Astrocyte (in vitro differentiated cells and primary cell): ENCODE results near the gene RARB. TPM values are rescaled to one million over a fixed set of nuclear protein-coding genes. Genes with fewer than 3 reads are reported as not detected.

Experiments used
- DNase-seq: peaks from one replicate; pipeline ENCODE4 v3.0.0-alpha.2; 2010; ENCODE audit warnings: low read depth
- FAIRE-seq: peaks from 2 replicates; lab custom pipeline; 2011; peaks lifted over from hg19 to GRCh38; lab: Jason Lieb, UNC
- H2AFZ ChIP-seq: 2 replicates; pipeline ENCODE4 v1.6.0; 2012; ENCODE audit warnings: low read depth, low read length, inconsistent platforms
- H3K27ac ChIP-seq: 2 replicates; pipeline ENCODE4 v1.5.1; 2011; ENCODE audit warnings: low read depth, low read length, inconsistent platforms
- H3K27me3 ChIP-seq: 2 replicates; pipeline ENCODE4 v1.6.0; 2011; ENCODE audit warnings: low read length, inconsistent platforms; ENCODE audit not compliant: insufficient read depth
- H3K36me3 ChIP-seq: 2 replicates; pipeline ENCODE4 v1.5.1; 2011; ENCODE audit warnings: low read length, inconsistent platforms; ENCODE audit not compliant: insufficient read depth
- H3K4me1 ChIP-seq: 2 replicates; pipeline ENCODE4 v1.5.1; 2011; ENCODE audit warnings: low read length, inconsistent platforms; ENCODE audit not compliant: insufficient read depth
- H3K4me2 ChIP-seq: 2 replicates; pipeline ENCODE4 v1.6.0; 2012; ENCODE audit warnings: low read length, inconsistent platforms
- H3K4me3 ChIP-seq: 2 replicates; pipeline ENCODE4 v1.5.1; 2011; ENCODE audit warnings: low read depth, mild to moderate bottlenecking, low read length, inconsistent platforms; ENCODE audit not compliant: insufficient read depth
- H3K79me2 ChIP-seq: 2 replicates; pipeline ENCODE4 v1.6.0; 2012; ENCODE audit warnings: mild to moderate bottlenecking, low read length, inconsistent platforms; ENCODE audit not compliant: insufficient read depth
- H3K9ac ChIP-seq: 2 replicates; pipeline ENCODE4 v1.6.0; 2012; ENCODE audit warnings: mild to moderate bottlenecking, low read length, inconsistent platforms
- H3K9me3 ChIP-seq: 2 replicates; pipeline ENCODE4 v1.5.1; 2012; ENCODE audit warnings: low read depth, mild to moderate bottlenecking, low read length, inconsistent platforms; ENCODE audit not compliant: insufficient read depth
- H4K20me1 ChIP-seq: 2 replicates; pipeline ENCODE4 v1.6.0; 2012; ENCODE audit warnings: low read length, inconsistent platforms; ENCODE audit not compliant: insufficient read depth
- H3K27ac Mint-ChIP-seq: one replicate; pipeline ENCODE4 v1.8.0; 2021; ENCODE audit warnings: mild to moderate bottlenecking, mixed read lengths; ENCODE audit not compliant: unreplicated experiment
- H3K27me3 Mint-ChIP-seq: one replicate; pipeline ENCODE4 v1.8.0; 2021; ENCODE audit warnings: low read depth, mixed read lengths; ENCODE audit not compliant: unreplicated experiment
- H3K36me3 Mint-ChIP-seq: one replicate; pipeline ENCODE4 v1.8.0; 2021; ENCODE audit warnings: low read depth, mixed read lengths; ENCODE audit not compliant: unreplicated experiment
- H3K4me1 Mint-ChIP-seq: one replicate; pipeline ENCODE4 v1.8.0; 2021; ENCODE audit warnings: low read depth, mixed read lengths; ENCODE audit not compliant: unreplicated experiment
- H3K4me3 Mint-ChIP-seq: one replicate; pipeline ENCODE4 v1.8.0; 2021; ENCODE audit warnings: mild to moderate bottlenecking, moderate library complexity, mixed read lengths; ENCODE audit not compliant: unreplicated experiment
- H3K9me3 Mint-ChIP-seq: one replicate; pipeline ENCODE4 v1.8.0; 2021; ENCODE audit warnings: mild to moderate bottlenecking, mixed read lengths; ENCODE audit not compliant: unreplicated experiment
- EZH2 ChIP-seq: IDR thresholded peaks from 2 replicates; pipeline ENCODE4 v1.6.1; 2012; ENCODE audit warnings: mild to moderate bottlenecking, low read length, inconsistent platforms; ENCODE audit not compliant: insufficient read depth
- total RNA-seq: library from RNA; stranded (reverse); gene quantifications from 2 replicates; pipeline ENCODE4 v1.2.1, GENCODE V29; 2021
- TF ChIP-seq, protein P1 (sequence below): IDR thresholded peaks from 2 replicates; pipeline ENCODE4 v1.5.1; 2011; ENCODE audit warnings: low read depth, mild to moderate bottlenecking, inconsistent platforms, low read length, moderate library complexity; ENCODE audit not compliant: insufficient read depth

Gene RARB
- total RNA-seq, 1 donor from 2014 or later, result 0.27 TPM

DNA sequence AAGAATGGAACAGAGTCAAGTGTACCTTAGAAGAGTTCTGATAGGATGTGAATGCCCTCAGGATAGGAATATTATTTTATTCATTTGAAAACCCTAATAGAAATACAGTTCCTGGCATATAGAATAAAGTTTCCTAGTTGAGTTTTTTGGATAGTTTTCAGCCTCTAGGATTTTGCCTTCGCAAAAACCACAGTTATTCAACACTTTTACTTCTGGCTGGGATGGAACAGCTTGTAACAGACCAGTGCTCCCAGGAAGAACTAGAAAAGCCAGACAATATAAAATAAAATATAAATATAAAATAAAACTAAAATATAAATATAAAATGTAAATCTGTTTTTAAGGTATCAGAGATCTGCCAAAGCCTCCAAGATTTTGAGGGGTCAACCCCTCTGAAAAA lies 27.5 kb upstream of the RARB start:
- no peak overlapping the region for H3K9ac ChIP-seq
- no peak overlapping the region for H3K27ac Mint-ChIP-seq
- no peaks in the 10 kb centered on the region for H3K9me3 ChIP-seq
- TF ChIP-seq, protein P1, sequence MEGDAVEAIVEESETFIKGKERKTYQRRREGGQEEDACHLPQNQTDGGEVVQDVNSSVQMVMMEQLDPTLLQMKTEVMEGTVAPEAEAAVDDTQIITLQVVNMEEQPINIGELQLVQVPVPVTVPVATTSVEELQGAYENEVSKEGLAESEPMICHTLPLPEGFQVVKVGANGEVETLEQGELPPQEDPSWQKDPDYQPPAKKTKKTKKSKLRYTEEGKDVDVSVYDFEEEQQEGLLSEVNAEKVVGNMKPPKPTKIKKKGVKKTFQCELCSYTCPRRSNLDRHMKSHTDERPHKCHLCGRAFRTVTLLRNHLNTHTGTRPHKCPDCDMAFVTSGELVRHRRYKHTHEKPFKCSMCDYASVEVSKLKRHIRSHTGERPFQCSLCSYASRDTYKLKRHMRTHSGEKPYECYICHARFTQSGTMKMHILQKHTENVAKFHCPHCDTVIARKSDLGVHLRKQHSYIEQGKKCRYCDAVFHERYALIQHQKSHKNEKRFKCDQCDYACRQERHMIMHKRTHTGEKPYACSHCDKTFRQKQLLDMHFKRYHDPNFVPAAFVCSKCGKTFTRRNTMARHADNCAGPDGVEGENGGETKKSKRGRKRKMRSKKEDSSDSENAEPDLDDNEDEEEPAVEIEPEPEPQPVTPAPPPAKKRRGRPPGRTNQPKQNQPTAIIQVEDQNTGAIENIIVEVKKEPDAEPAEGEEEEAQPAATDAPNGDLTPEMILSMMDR, result no peak
- TF ChIP-seq EZH2, result no peak
- no peak for DNase-seq
- H3K4me1 ChIP-seq, result no peaks in the 10 kb centered on the region
- H3K4me3 Mint-ChIP-seq, result no peak overlapping the region
- FAIRE-seq, result no peak
- no peaks in the 10 kb centered on the region for H3K27me3 ChIP-seq
- no peak overlapping the region for H2AFZ ChIP-seq
- H3K4me3 ChIP-seq, result no peak overlapping the region
- H3K27me3 Mint-ChIP-seq, result peaks cover 2% of the 10 kb centered on the region
- no peaks in the 10 kb centered on the region for H4K20me1 ChIP-seq
- no peaks in the 10 kb centered on the region for H3K4me1 Mint-ChIP-seq
- H3K4me2 ChIP-seq, result no peak overlapping the region
- no peak overlapping the region for H3K27ac ChIP-seq
- H3K9me3 Mint-ChIP-seq, result no peaks in the 10 kb centered on the region
- H3K36me3 Mint-ChIP-seq, result no peaks in the 10 kb centered on the region
- H3K79me2 ChIP-seq, result no peaks in the 10 kb centered on the region
- no peaks in the 10 kb centered on the region for H3K36me3 ChIP-seq

DNA sequence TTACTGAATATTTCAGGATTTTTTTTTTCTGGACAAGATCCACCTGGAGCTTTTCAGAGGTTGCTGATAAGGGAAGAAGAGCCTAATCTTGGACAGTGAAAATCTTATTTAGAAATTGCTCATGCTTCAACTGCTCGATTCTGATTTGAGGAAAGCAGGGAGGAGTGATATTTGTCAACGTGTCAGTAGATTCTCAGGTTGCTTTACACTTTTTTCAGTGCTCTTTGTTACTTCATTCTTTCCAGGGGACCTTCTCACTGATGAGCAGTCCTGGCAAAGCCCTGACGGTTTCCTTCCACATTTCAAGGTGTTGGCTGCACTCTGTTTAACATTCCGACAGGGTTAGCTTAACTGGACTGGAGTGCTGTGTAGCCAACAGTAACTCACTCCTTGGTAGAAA lies 24.1 kb upstream of the RARB start:
- Histone ChIP-seq H3K27me3 (no peaks in the 10 kb centered on the region), H3K27ac (no peak overlapping the region), H4K20me1 (no peaks in the 10 kb centered on the region), H2AFZ (no peak overlapping the region), H3K9me3 (no peaks in the 10 kb centered on the region), H3K4me1 (no peaks in the 10 kb centered on the region), H3K36me3 (no peaks in the 10 kb centered on the region), H3K9ac (no peak overlapping the region), H3K4me3 (no peak overlapping the region), H3K4me2 (no peak overlapping the region), H3K79me2 (no peaks in the 10 kb centered on the region)
- DNase-seq, result no peak
- H3K9me3 Mint-ChIP-seq, result peaks cover 2% of the 10 kb centered on the region
- no peaks in the 10 kb centered on the region for H3K4me1 Mint-ChIP-seq
- no peak overlapping the region for H3K4me3 Mint-ChIP-seq
- no peak overlapping the region for H3K27ac Mint-ChIP-seq
- no peak for FAIRE-seq
- H3K27me3 Mint-ChIP-seq, result peaks cover under 1% of the 10 kb centered on the region
- no peaks in the 10 kb centered on the region for H3K36me3 Mint-ChIP-seq
- no peak for TF ChIP-seq EZH2
- TF ChIP-seq, protein P1, result no peak

DNA sequence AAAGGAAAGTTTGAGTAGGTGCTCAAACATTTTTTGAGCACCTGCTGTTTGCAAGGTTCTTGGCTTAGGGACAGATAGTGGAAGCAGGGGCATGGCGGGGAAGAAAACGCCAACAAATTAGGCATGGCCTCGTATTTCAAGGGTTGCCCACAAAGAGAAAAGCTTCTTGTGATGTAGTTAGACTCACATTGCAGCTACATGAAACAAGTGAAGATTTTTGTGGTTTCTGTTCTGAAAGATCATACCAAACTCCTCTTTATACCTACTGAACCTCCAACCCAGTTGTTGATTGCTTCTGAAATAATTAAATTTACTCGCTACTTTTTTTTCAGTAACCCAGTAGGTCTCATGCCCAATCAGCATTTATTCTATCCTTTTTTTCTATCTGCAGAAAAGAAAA lies 23.5 kb upstream of the RARB start:
- Mint-ChIP-seq H3K4me1 (no peaks in the 10 kb centered on the region), H3K36me3 (no peaks in the 10 kb centered on the region), H3K9me3 (peaks cover 2% of the 10 kb centered on the region), H3K27ac (no peak overlapping the region), H3K4me3 (no peak overlapping the region), H3K27me3 (no peaks in the 10 kb centered on the region)
- H3K27ac ChIP-seq, result no peak overlapping the region
- H3K79me2 ChIP-seq, result no peaks in the 10 kb centered on the region
- H3K27me3 ChIP-seq, result no peaks in the 10 kb centered on the region
- TF ChIP-seq, protein P1, result no peak
- no peak for TF ChIP-seq EZH2
- H3K4me1 ChIP-seq, result no peaks in the 10 kb centered on the region
- no peaks in the 10 kb centered on the region for H3K36me3 ChIP-seq
- no peak overlapping the region for H2AFZ ChIP-seq
- no peak overlapping the region for H3K4me2 ChIP-seq
- no peak overlapping the region for H3K9ac ChIP-seq
- FAIRE-seq (no peak), DNase-seq (no peak)
- H4K20me1 ChIP-seq, result no peaks in the 10 kb centered on the region
- no peak overlapping the region for H3K4me3 ChIP-seq
- H3K9me3 ChIP-seq, result no peaks in the 10 kb centered on the region
